ENCODE data around the gene SLC39A2. TPM values are rescaled to one million over a fixed set of nuclear protein-coding genes. Genes with fewer than 3 reads are reported as not detected.

Gene SLC39A2
- total RNA-seq, 2 experiments from 2014 or later, result not detected

- H3K36me3 Mint-ChIP-seq (ENCODE audit: low read depth), result peaks cover 19% of the 10 kb centered on the region
- TF ChIP-seq CTCF (IDR thresholded peaks at IDR 0.05), result no peak
- no peaks in the 10 kb centered on the region for H3K27me3 Mint-ChIP-seq
- peaks cover 26% of the 10 kb centered on the region for H3K4me1 Mint-ChIP-seq (ENCODE audit: low read depth)
- peak overlapping the region; percentile 13 for H3K4me3 Mint-ChIP-seq
- POLR2A ChIA-PET, result interaction anchor here (0.6 to 1.5 kb wide), 3 partner anchors 10 to 64 kb away, joined by 3 to 4 read pairs (median 4); partner anchors contain the start of gene SLC39A2
- intact Hi-C loops (cut with micrococcal nuclease), result no loop called here
- no peaks in the 10 kb centered on the region for H3K9me3 Mint-ChIP-seq
- H3K27ac Mint-ChIP-seq, result peak overlapping the region; percentile 50
- DNase-seq, result no peak
- no peak for ATAC-seq
- CTCF ChIA-PET, result interaction anchor here (0.7 to 2.5 kb wide), 4 partner anchors 17 to 116 kb away, joined by 3 to 25 read pairs (median 6); no protein-coding TSS in a partner anchor
These were observed 10.2 kb upstream of the SLC39A2 start for GRCh38 chr14:20988717-20989470.

- TF ChIP-seq CTCF (IDR thresholded peaks at IDR 0.05), result no peak
- H3K4me1 Mint-ChIP-seq (ENCODE audit: low read depth), result peaks cover 26% of the 10 kb centered on the region
- H3K9me3 Mint-ChIP-seq, result no peaks in the 10 kb centered on the region
- peaks cover 22% of the 10 kb centered on the region for H3K36me3 Mint-ChIP-seq (ENCODE audit: low read depth)
- intact Hi-C loops (cut with micrococcal nuclease), result no loop called here
- no peaks in the 10 kb centered on the region for H3K27me3 Mint-ChIP-seq
- DNase-seq (no peak), ATAC-seq (no peak)
- H3K4me3 Mint-ChIP-seq, result peak overlapping the region; percentile 84
- peak overlapping the region; percentile 88 for H3K27ac Mint-ChIP-seq
- ChIA-PET POLR2A (interaction anchor here (0.6 to 1.5 kb wide), 3 partner anchors 9 to 63 kb away, joined by 3 to 4 read pairs (median 4); partner anchors contain the start of gene SLC39A2), CTCF (interaction anchor here (1.0 to 2.5 kb wide), 3 partner anchors 18 to 115 kb away, joined by 4 to 25 read pairs (median 9); no protein-coding TSS in a partner anchor)
These were observed 9.7 kb upstream of the SLC39A2 start for GRCh38 chr14:20989471-20989786.

- H3K9me3 Mint-ChIP-seq, result no peaks in the 10 kb centered on the region
- intact Hi-C loops (cut with micrococcal nuclease), result no loop called here
- ATAC-seq (peak; percentile 97), DNase-seq (peak; percentile 94)
- H3K4me1 Mint-ChIP-seq (ENCODE audit: low read depth), result peaks cover 26% of the 10 kb centered on the region
- peak within 1 kb of the TSS; percentile 88 for H3K27ac Mint-ChIP-seq
- peak; percentile 51 for TF ChIP-seq CTCF (IDR thresholded peaks at IDR 0.05)
- POLR2A ChIA-PET, result interaction anchor here (0.9 to 1.5 kb wide), 2 partner anchors 9 to 19 kb away, joined by 4 read pairs; partner anchors contain the start of gene SLC39A2
- CTCF ChIA-PET, result interaction anchor here (2.5 to 2.7 kb wide), 2 partner anchors 18 to 115 kb away, joined by 10 to 25 read pairs; no protein-coding TSS in a partner anchor
- H3K4me3 Mint-ChIP-seq, result peak within 1 kb of the TSS; percentile 84
- H3K36me3 Mint-ChIP-seq (ENCODE audit: low read depth), result peaks cover 27% of the 10 kb centered on the region
- H3K27me3 Mint-ChIP-seq, result no peaks in the 10 kb centered on the region
These were observed 9.1 kb upstream of the SLC39A2 start, which contains the start of gene METTL17 for GRCh38 chr14:20989787-20990600. Gene METTL17 (plus strand): TSS chr14:20989980. CDS start chr14:20990003, 23 bp downstream.

GRCh38 chr14:20996521-20996920 lies 2.6 kb upstream of the SLC39A2 start:
- ChIA-PET POLR2A (interaction anchor here (1.6 kb wide), 1 partner anchor 17 kb away, joined by 4 read pairs; no protein-coding TSS in a partner anchor), CTCF (interaction anchor here (0.8 to 12.6 kb wide), 4 partner anchors 9 to 140 kb away, joined by 3 to 208 read pairs (median 26); no protein-coding TSS in a partner anchor)
- Mint-ChIP-seq H3K4me3 (no peak overlapping the region), H3K4me1 (ENCODE audit: low read depth) (peaks cover 23% of the 10 kb centered on the region), H3K27ac (no peak overlapping the region), H3K9me3 (no peaks in the 10 kb centered on the region), H3K36me3 (ENCODE audit: low read depth) (peaks cover 42% of the 10 kb centered on the region), H3K27me3 (no peaks in the 10 kb centered on the region)
- no peak for TF ChIP-seq CTCF (IDR thresholded peaks at IDR 0.05)
- no peak for DNase-seq
- intact Hi-C loops (cut with micrococcal nuclease), result no loop called here
- no peak for ATAC-seq
